OCI-LY7 (cell line): Measurements from ENCODE around the gene HSBP1L1. TPM values are rescaled to one million over a fixed set of nuclear protein-coding genes. Genes with fewer than 3 reads are reported as not detected.

Experiments
- BruUV-seq: library from RNA; stranded (reverse); fragments of 400-500 nt; replicated peaks from 2 replicates; lab custom pipeline; 2021; lab: Mats Ljungman, UMichigan
- CTCF ChIA-PET: fragments of 300-600 bp; sonication (Branson Sonifier 250); formaldehyde crosslinking; loops from one replicate; lab custom pipeline; 2022; ENCODE audit warnings: antibody characterized with exemption; ENCODE audit not compliant: unreplicated experiment; lab: Charles Lee
- POLR2A ChIA-PET: fragments of 300-600 bp; sonication (Branson Sonifier 250); formaldehyde crosslinking; loops from one replicate; lab custom pipeline; 2022; ENCODE audit warnings: antibody characterized with exemption; lab: Charles Lee
- DNase-seq: peaks from one replicate; pipeline ENCODE4 v3.0.0-alpha.2; 2015; ENCODE audit warnings: low spot score
- H2AFZ ChIP-seq: fragments of 200-600 bp; sonication (generic), shearing (Covaris generic); 2 replicates; pipeline ENCODE4 v1.6.1; 2014; ENCODE audit warnings: mild to moderate bottlenecking, antibody characterized with exemption, low read length, moderate library complexity
- H3K27ac ChIP-seq: fragments of 200-600 bp; sonication (generic); 2 replicates; pipeline ENCODE4 v1.5.1; 2014; ENCODE audit warnings: mixed run types, low read depth, mild to moderate bottlenecking, moderate library complexity, low read length, inconsistent platforms; ENCODE audit not compliant: poor library complexity, severe bottlenecking
- H3K36me3 ChIP-seq: fragments of 200-600 bp; sonication (generic); 2 replicates; pipeline ENCODE4 v1.6.1; 2014; ENCODE audit warnings: mild to moderate bottlenecking, antibody characterized with exemption, low read length, moderate library complexity, mixed read lengths; ENCODE audit not compliant: insufficient read depth
- H3K4me1 ChIP-seq: fragments of 200-600 bp; sonication (generic); 2 replicates; pipeline ENCODE4 v1.5.1; 2014; ENCODE audit warnings: mild to moderate bottlenecking, low read length; ENCODE audit not compliant: insufficient read depth, poor library complexity, severe bottlenecking
- H3K4me2 ChIP-seq: fragments of 200-600 bp; sonication (generic); 2 replicates; pipeline ENCODE4 v1.6.1; 2014; ENCODE audit warnings: mild to moderate bottlenecking, low read length
- H3K4me3 ChIP-seq: fragments of 200-600 bp; sonication (generic); 2 replicates; pipeline ENCODE4 v1.5.1; 2014; ENCODE audit warnings: mild to moderate bottlenecking, low read depth, low read length; ENCODE audit not compliant: poor library complexity, severe bottlenecking
- H3K79me2 ChIP-seq: fragments of 200-600 bp; sonication (generic); 2 replicates; pipeline ENCODE4 v1.6.1; 2016; ENCODE audit warnings: low read depth, mild to moderate bottlenecking, low read length, moderate library complexity, mixed read lengths; ENCODE audit not compliant: insufficient read depth
- H3K9me2 ChIP-seq: fragments of 200-600 bp; sonication (generic); 2 replicates; pipeline ENCODE4 v1.6.1; 2016; ENCODE audit warnings: mild to moderate bottlenecking, low read length, mixed read lengths; ENCODE audit not compliant: insufficient read depth
- H3K9me3 ChIP-seq: fragments of 200-600 bp; sonication (generic); 2 replicates; pipeline ENCODE4 v1.6.1; 2014; ENCODE audit warnings: mild to moderate bottlenecking, mixed run types, low read length, mixed read lengths
- H4K20me1 ChIP-seq: fragments of 200-600 bp; sonication (generic); 2 replicates; pipeline ENCODE4 v1.6.1; 2014; ENCODE audit warnings: mild to moderate bottlenecking, antibody characterized with exemption, low read length, moderate library complexity, mixed read lengths; ENCODE audit not compliant: insufficient read depth
- EZH2phosphoT487 ChIP-seq: fragments of 200-600 bp; sonication (generic); IDR thresholded peaks from 2 replicates; pipeline ENCODE4 v1.6.1; 2018; ENCODE audit warnings: low read depth, borderline replicate concordance, mild to moderate bottlenecking, mixed run types, antibody characterized with exemption, low read length, moderate library complexity, mixed read lengths
- intact Hi-C: fragments of 100-400 bp; cut with micrococcal nuclease; formaldehyde crosslinking; loops from one replicate; pipeline ENCODE4 v1.10.0; 2022; ENCODE audit not compliant: unreplicated experiment
- total RNA-seq, 2 experiments: library from RNA; depleted of rRNA in 1 of 2; stranded (reverse); fragments of >200 nt in 1 of 2; shearing (Covaris generic) in 1 of 2; gene quantifications; 2 replicates each; pipeline ENCODE4 v1.2.3, GENCODE V29; 2014 to 2022
- TF ChIP-seq, protein P1 (sequence below): fragments of 200-600 bp; sonication (generic); conservative IDR thresholded peaks from 2 replicates; pipeline ENCODE4 v1.5.1; 2014; ENCODE audit warnings: mild to moderate bottlenecking, antibody characterized with exemption, low read length, moderate library complexity, mixed read lengths

HSBP1L1 gene
- total RNA-seq, 2 experiments from 2014 or later = not detected

DNA sequence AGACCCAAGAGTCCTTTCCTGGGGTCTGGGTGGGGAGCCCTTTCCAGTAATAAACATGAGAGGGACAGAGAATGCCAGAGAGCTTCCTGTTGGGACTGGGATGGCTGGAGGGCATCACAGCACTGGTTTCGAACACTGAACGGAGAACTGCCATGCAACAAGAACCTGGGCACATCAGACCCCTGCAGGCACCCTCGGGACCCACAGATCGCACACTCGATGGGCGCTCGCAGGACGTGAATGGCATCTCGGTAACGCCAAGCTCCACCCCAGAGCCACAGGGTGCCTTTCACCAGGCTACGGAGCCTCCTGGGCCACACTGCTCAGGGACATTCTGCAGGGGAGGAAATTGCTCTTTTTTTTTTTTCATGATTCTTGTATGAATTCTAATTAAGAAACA lies 38.1 kb upstream of the HSBP1L1 start:
- Histone ChIP-seq H3K79me2 (0 out of 2 replicates have a peak, but pooled peaks cover 5% of the 10 kb centered on the region), H3K27ac (no peak overlapping the region)

DNA sequence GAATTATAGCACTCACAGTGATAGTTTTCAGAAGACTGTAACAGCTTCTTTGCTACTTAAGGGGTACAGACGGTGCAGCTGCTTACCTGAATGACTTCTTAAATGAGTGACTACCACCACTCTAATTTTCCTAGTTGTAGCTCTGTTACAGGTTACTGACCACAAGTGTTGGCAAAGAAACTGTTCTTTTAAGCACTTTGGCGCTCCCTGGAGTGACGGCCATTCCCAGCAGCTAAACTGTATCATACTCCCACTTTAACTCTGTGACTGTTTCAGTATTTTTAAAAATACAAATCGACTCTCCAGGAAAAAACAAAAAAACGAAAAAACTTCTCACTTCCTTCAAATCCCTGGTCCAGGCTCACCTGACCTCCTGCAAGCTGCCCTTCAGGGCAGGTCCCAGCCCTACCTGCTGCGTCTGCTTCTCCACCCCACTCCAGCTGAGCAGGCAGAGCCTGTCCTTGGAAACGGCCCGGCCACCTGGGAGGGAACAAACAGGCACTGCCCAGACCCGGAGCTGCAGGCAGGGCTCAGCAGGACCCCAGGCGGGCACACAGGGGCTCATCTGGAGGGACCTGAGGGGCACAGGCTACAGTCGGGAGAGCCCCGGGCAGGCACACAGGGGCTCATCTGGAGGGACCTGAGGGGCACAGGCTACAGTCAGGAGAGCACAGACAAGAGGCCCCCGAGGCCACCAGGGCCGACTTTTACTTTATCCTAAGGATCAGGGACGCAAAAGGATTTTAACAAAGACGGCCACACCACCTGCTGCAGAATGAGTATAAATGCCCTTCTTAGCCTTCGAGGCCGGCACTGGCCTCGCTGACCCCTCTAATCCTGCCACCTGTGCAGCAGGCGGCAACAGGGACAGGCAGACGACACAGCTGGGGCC lies 37.5 kb upstream of the HSBP1L1 start:
- intact Hi-C loops = no loop called here
- H3K36me3 ChIP-seq = peaks cover 31% of the 10 kb centered on the region
- H3K27ac ChIP-seq = no peak overlapping the region
- DNase-seq = no peak
- no peaks in the 10 kb centered on the region for H3K4me1 ChIP-seq
- 0 out of 2 replicates have a peak, but pooled peaks cover 5% of the 10 kb centered on the region for H3K79me2 ChIP-seq
- CTCF ChIA-PET = no interaction called here
- no peak overlapping the region for H3K4me2 ChIP-seq
- POLR2A ChIA-PET = interaction anchor here (0.6 kb wide), 1 partner anchor 686 kb away, joined by 5 read pairs; no protein-coding TSS in a partner anchor
- H3K4me3 ChIP-seq = no peak overlapping the region
- H3K9me3 ChIP-seq = peaks cover 15% of the 10 kb centered on the region; the same call in 1 of the 2 replicates
- no peak overlapping the region for H2AFZ ChIP-seq
- BruUV-seq = no TSS peak
- TF ChIP-seq, protein P1, sequence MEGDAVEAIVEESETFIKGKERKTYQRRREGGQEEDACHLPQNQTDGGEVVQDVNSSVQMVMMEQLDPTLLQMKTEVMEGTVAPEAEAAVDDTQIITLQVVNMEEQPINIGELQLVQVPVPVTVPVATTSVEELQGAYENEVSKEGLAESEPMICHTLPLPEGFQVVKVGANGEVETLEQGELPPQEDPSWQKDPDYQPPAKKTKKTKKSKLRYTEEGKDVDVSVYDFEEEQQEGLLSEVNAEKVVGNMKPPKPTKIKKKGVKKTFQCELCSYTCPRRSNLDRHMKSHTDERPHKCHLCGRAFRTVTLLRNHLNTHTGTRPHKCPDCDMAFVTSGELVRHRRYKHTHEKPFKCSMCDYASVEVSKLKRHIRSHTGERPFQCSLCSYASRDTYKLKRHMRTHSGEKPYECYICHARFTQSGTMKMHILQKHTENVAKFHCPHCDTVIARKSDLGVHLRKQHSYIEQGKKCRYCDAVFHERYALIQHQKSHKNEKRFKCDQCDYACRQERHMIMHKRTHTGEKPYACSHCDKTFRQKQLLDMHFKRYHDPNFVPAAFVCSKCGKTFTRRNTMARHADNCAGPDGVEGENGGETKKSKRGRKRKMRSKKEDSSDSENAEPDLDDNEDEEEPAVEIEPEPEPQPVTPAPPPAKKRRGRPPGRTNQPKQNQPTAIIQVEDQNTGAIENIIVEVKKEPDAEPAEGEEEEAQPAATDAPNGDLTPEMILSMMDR = no peak
- TF ChIP-seq EZH2phosphoT487 = no peak
- H4K20me1 ChIP-seq = no peaks in the 10 kb centered on the region
- no peaks in the 10 kb centered on the region for H3K9me2 ChIP-seq

More for the DNA sequence above, 38.1 kb upstream of the HSBP1L1 start:
- peaks cover 31% of the 10 kb centered on the region for H3K36me3 ChIP-seq
- H3K4me2 ChIP-seq = no peak overlapping the region
- BruUV-seq = no TSS peak
- ChIA-PET POLR2A (interaction anchor here (0.6 kb wide), 1 partner anchor 686 kb away, joined by 5 read pairs; no protein-coding TSS in a partner anchor), CTCF (no interaction called here)
- H2AFZ ChIP-seq = no peak overlapping the region
- H3K9me2 ChIP-seq = no peaks in the 10 kb centered on the region
- no peaks in the 10 kb centered on the region for H4K20me1 ChIP-seq
- DNase-seq = no peak
- peaks cover 15% of the 10 kb centered on the region; the same call in 1 of the 2 replicates for H3K9me3 ChIP-seq
- H3K4me3 ChIP-seq = no peak overlapping the region
- no peaks in the 10 kb centered on the region for H3K4me1 ChIP-seq
- intact Hi-C loops = no loop called here
- no peak for TF ChIP-seq EZH2phosphoT487
- TF ChIP-seq, protein P1 = no peak
